GM19438 (cell line): ENCODE measurements around the gene RAB12.
"Not testable (repeated sequence)": the region's sequence is repeated elsewhere in the genome, so short reads cannot be mapped to it uniquely, and the experiment has no call there.

Source experiments
- ATAC-seq: cut with Tn5 transposase; IDR thresholded peaks from one replicate; pipeline ENCODE4 v1.9.1; 2021; ENCODE audit warnings: low read depth; ENCODE audit not compliant: unreplicated experiment

Gene RAB12

GRCh38 chr18:8643326-8643878 lies 34.2 kb downstream of the RAB12 start:
- ATAC-seq, result no peak

DNA sequence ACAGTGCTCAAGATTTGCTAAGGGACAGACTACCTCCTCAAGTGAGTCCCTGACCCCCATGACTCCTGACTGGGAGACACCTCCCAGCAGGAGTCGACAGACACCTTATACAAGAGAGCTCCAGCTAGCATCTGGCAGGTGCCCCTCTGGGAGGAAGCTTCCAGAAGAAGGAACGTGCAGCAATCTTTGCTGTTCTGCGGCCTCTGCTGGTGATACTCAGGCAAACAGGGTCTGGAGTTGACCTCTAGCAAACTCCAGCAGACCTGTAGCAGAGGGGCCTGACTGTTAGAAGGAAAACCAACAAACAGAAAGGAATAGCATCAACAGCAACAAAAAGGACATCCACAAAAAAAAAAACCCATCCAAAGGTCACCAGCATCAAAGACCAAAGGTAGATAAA lies 38.1 kb downstream of the RAB12 start:
- not testable (repeated sequence) for ATAC-seq

- ATAC-seq, result not testable (repeated sequence)
These were observed 42.4 kb downstream of the RAB12 start for GRCh38 chr18:8651478-8652261.

DNA sequence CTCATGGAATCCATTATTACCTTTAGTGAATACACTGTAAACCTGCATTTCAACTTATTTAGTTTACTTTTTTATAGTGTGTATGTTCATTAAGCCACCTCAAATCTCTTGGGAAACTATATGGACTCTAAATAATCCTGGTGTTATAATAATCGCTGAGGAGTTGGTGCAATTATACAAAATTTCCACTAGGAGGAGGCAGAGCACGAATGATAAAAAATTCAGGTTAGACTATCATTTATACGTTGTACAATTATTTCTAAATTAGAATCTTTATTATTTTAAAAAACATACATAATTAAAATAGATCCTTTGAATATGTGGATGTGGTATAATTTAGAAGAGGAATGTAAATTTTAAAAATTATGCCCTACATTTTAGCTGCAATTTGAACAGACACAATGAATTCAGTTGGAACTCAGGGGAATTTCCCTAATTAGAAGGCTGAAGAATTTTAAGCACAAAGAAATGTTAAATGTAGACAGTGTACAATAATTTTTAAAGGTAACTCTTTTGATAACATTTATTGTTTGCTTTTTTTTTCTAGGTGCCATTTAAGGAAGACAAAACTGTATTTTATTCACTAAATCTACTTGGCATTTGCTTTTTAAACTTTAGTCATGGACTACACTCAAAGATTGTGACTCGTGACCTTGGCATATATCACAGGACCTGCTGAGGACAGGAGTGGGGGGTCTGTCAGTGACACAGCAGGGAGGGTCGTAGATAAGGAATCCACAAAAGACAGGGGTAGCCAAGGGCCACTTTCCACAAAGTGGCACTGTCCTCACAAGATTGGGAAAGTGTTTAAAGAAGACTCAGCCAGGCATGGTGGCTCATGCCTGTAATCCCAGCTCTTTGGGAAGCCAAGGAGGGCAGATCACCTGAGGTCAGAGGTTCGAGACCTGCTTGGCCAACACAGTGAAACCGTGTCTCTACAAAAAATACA lies 45.5 kb downstream of the RAB12 start:
- ATAC-seq, result no peak

DNA sequence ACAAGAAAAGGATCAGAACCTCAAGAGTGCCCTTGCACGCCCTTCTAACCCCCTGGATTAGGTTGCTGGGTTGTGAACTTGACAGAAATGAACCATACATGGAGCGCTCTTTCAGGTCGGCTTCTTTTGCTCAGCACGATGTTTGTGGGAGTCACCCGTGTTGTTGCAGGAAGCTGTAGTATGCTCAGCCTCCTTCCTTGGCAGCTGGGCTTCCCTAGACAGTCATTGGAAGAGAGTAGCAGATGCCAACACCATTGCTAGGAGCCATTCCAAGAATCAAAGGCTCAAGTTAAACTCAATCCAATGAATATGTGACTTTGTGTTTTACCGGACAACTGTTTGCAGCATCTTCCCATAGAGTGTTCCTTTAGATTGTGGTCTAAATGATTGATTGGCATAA lies 47.0 kb downstream of the RAB12 start:
- ATAC-seq, result no peak

DNA sequence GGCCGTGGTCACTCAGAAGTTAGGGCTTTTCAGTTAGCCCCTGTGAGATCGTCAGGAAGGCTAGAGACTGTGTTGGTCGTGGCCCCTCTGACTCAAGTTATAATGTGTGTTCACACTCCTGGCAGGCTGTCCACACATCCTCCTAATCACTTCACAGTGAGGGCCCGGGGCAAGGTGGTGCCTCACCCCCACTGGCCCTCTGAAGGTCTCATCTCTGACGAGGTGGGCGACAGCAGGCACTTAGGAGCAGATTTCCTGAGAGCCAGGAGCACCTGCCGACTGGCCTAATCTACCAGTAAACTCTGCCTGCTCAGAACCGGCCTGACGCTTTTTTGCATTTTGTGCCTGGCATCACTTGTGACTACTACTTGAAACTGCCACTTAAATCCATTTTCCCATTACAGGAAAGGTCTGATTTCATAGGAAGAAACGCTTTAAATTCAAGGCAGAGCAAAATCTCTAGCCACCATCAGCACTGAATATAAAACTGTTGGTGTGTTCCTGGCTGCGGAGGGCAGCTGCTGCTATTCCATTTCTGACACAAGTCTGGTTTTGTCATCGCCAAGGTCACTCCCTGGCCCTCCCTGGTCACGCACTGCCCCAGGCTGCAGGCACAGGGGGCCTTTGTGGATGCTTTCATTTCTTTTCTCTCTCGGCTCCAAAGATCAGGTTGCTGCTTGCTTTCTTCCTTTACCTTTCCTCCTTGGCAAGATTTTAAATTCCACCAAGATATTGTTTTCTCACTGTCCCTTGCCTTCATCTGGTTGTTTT lies 48.0 kb downstream of the RAB12 start:
- no peak for ATAC-seq

- no peak for ATAC-seq
These were observed 48.7 kb downstream of the RAB12 start for GRCh38 chr18:8657873-8658470.

DNA sequence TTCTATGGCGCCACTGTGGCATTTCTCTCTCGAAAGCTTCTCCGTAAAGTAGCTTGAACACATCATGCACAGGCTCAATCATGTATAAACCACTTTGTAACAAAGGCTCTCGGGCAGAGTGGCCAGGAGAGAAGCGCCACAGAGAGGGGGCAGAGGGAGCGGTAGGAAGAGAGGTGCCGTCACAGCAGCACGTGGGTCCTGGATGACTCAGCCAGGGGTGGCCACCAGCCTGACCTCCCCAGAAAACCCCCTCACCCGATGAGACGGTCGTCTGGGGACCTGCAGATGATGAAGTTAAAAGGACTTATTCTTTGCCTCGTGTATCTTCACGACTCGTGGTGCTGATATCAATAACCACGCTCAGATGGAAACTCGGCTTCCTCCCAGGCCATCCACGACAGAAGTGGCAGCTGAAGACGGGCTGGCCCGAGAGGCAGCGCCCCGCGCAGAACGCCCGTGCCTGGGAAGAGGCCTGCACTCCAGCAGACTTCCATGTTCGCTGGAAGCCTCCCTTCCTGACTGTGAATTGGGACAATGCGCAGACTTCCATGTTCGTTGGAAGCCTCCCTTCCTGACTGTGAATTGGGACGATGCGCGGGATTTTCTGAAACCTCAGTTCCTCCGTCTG lies 49.7 kb downstream of the RAB12 start:
- ATAC-seq, result no peak

- ATAC-seq, result no peak
These were observed 50.5 kb downstream of the RAB12 start for GRCh38 chr18:8659609-8660242.

GRCh38 chr18:8660316-8660715 lies 51.1 kb downstream of the RAB12 start:
- no peak for ATAC-seq

DNA sequence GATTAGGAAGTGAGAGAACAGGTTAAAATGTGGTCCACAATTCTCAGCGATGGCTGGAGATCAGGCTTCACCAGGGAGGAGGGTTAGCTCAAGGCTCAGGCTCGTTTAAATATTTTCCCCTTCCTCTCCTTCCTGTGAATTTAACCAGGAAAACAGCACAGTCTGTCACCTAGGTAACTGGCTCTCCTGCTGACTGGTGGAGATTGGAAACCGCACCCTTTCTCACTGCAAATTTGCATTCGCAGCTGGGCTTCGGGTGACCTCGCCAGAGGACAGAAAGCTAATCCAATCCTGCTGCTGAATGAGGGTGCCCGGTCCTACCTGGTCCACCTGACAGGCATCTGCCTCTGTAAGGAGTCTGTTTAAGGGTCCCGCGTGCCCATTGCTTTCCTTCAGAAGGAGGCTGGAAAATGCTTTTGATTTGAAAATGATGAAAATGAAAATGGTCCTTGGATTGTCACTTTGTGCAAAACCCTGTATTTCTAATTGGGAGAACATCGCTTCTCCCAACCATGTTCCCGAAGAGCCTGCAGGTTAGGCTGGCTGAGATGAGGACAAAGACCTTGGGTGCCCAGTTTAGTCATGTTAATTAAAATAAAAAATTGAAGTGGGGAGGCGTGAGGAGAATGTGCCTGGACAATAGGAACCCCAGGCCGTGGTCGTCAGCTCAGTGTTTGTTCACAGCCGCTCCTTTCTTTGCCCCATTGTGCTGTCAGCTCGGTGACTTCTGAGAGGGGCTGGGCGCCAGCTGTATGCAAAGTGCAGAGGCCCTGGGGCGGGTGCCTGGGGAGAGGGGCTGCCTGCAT lies 52.7 kb downstream of the RAB12 start:
- no peak for ATAC-seq

GRCh38 chr18:8662560-8663255 lies 53.5 kb downstream of the RAB12 start:
- ATAC-seq, result no peak

- ATAC-seq, result no peak
These were observed 58.6 kb downstream of the RAB12 start for GRCh38 chr18:8667846-8668245.

GRCh38 chr18:8668381-8668780 lies 59.1 kb downstream of the RAB12 start:
- ATAC-seq, result no peak

GRCh38 chr18:8669571-8669970 lies 60.3 kb downstream of the RAB12 start:
- ATAC-seq, result no peak

- ATAC-seq, result no peak
These were observed 64.3 kb downstream of the RAB12 start for GRCh38 chr18:8673256-8674209.

GRCh38 chr18:8675057-8675456 lies 65.8 kb downstream of the RAB12 start:
- no peak for ATAC-seq
